Endometrial microvascular endothelial cells (primary cell): ENCODE results near the gene RPN2. TPM values are rescaled to one million over a fixed set of nuclear protein-coding genes. Genes with fewer than 3 reads are reported as not detected.

ENCODE experiments used
- in situ Hi-C: cut with HindIII; loops from 2 replicates; pipeline ENCODE4 v1.10.0; 2017; ENCODE audit warnings: low sequenced_read_pairs, low pct_unique_long_range_greater_than_20kb; ENCODE audit errors: inconsistent ontology term
- total RNA-seq: library from RNA; depleted of rRNA; stranded (reverse); fragments of >200 nt; gene quantifications from one replicate; pipeline ENCODE4 v1.2.3, GENCODE V29; 2015; ENCODE audit errors: inconsistent ontology term

The RPN2 gene
- total RNA-seq, 1 donor from 2014 or later, result 384 TPM

- in situ Hi-C loops, result loop anchor here (25.0 kb wide), 1 partner anchor 258 kb away; the partner anchor contains the start of gene NNAT
Measured at GRCh38 chr20:37254114-37254878, 75.2 kb downstream of the RPN2 start.

DNA sequence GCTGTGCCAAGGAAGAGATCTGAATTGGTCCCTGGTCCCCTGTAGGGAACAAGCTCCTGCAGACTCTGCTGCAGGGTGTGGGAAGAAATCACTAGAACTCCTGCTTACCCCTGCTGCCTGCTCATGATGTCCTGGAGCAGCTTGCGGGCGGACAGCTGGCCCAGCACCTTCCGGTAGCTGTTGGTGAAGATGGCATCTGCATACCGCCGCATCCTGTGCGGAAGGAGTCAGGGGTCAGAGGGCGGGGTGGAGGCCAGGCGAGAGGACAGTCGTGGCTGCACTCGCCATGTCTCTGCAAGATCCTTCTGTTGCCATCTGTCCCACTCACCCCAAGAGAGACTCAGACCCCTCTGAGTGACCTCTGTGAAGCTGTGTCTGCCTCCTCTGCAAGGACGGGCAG lies 77.2 kb downstream of the RPN2 start:
- in situ Hi-C loops, result loop anchor here (25.0 kb wide), 1 partner anchor 256 kb away; the partner anchor contains the start of gene NNAT

- in situ Hi-C loops, result loop anchor here (25.0 kb wide), 1 partner anchor 255 kb away; the partner anchor contains the start of gene NNAT
Measured at GRCh38 chr20:37257530-37257929, 78.4 kb downstream of the RPN2 start.

GRCh38 chr20:37257988-37258387 lies 78.9 kb downstream of the RPN2 start:
- in situ Hi-C loops, result loop anchor here (25.0 kb wide), 1 partner anchor 254 kb away; the partner anchor contains the start of gene NNAT

GRCh38 chr20:37259031-37259430 lies 79.9 kb downstream of the RPN2 start:
- in situ Hi-C loops, result loop anchor here (25.0 kb wide), 1 partner anchor 253 kb away; the partner anchor contains the start of gene NNAT

DNA sequence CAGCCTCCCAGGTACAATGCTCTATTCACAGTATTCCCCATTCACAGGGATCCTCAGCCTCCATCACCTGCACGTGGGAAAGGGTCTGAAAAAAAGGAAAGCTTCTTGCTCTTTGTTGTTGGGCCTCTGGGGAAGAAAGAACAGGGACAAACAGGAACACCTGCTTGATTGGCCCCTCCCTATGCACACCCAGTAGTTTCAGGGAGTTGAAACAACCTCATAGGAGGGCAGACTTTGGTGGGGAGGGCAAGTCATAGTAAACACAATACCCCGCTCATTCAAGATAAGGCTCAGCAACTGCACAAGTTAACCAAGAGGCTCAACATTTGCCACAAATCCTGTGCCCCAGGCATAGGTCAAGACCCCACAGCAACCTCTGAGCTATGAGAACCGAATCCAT lies 80.7 kb downstream of the RPN2 start:
- in situ Hi-C loops, result loop anchor here (25.0 kb wide), 1 partner anchor 252 kb away; the partner anchor contains the start of gene NNAT

GRCh38 chr20:37260923-37261322 lies 81.8 kb downstream of the RPN2 start:
- in situ Hi-C loops, result loop anchor here (25.0 kb wide), 1 partner anchor 251 kb away; the partner anchor contains the start of gene NNAT

- in situ Hi-C loops, result loop anchor here (25.0 kb wide), 1 partner anchor 251 kb away; the partner anchor contains the start of gene NNAT
Measured at GRCh38 chr20:37261714-37262113, 82.6 kb downstream of the RPN2 start, which contains the start of gene GHRH. Gene GHRH (minus strand): TSS chr20:37261814. CDS start chr20:37256889, 4,925 bp downstream.

DNA sequence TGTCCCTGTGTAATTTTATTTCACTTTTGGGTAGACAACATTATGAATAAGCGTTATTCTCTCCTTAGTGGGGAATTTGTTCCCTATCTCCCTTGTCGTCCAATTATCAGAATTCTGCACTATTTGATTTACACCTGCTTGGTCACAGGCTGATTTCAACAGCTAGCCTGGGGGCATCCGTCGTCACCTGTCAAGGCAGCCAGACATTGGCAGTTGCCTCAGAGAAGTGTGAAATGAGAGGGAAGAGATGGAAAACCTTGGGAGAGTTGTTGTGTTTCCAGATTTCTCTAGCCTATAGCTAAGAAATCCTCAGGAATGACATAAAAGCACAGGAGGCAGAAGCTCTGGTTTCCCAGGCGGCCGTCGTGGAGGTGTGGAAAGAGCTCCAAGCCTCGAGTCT lies 83.4 kb downstream of the RPN2 start:
- in situ Hi-C loops, result loop anchor here (25.0 kb wide), 1 partner anchor 250 kb away; the partner anchor contains the start of gene NNAT

DNA sequence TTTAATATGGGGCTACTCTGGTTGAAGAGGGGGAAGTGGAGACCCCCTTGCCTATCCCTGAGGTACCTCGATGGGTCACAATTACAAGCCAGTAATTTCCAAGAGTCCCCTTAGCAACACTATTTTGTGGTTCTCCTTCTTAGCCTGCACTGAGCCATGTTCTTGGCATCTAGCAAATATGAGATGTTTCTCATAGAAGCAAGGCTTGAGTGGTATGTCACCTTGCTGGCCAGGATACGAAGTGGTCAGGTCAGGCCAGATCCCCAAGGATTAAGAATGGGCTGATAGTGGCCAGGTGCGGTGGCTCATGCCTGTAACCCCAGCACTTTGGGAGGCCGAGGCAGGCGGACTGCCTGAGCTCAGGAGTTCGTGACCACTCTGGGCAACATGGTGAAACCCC lies 84.6 kb downstream of the RPN2 start:
- in situ Hi-C loops, result loop anchor here (25.0 kb wide), 1 partner anchor 249 kb away; the partner anchor contains the start of gene NNAT

- in situ Hi-C loops, result loop anchor here (25.0 kb wide), 1 partner anchor 247 kb away; the partner anchor contains the start of gene NNAT
Measured at GRCh38 chr20:37265152-37265551, 86.0 kb downstream of the RPN2 start.

GRCh38 chr20:37266940-37267666 lies 88.0 kb downstream of the RPN2 start:
- in situ Hi-C loops, result loop anchor here (25.0 kb wide), 1 partner anchor 245 kb away; the partner anchor contains the start of gene NNAT

GRCh38 chr20:37267667-37268313 lies 88.7 kb downstream of the RPN2 start:
- in situ Hi-C loops, result loop anchor here (25.0 kb wide), 1 partner anchor 245 kb away; the partner anchor contains the start of gene NNAT

- in situ Hi-C loops, result loop anchor here (25.0 kb wide), 1 partner anchor 242 kb away; the partner anchor contains the start of gene NNAT
Measured at GRCh38 chr20:37270576-37271420, 91.7 kb downstream of the RPN2 start.

GRCh38 chr20:37271421-37271768 lies 92.3 kb downstream of the RPN2 start:
- in situ Hi-C loops, result loop anchor here (25.0 kb wide), 1 partner anchor 241 kb away; the partner anchor contains the start of gene NNAT

- in situ Hi-C loops, result loop anchor here (25.0 kb wide), 1 partner anchor 238 kb away; the partner anchor contains the start of gene NNAT
Measured at GRCh38 chr20:37273988-37274387, 94.9 kb downstream of the RPN2 start.

DNA sequence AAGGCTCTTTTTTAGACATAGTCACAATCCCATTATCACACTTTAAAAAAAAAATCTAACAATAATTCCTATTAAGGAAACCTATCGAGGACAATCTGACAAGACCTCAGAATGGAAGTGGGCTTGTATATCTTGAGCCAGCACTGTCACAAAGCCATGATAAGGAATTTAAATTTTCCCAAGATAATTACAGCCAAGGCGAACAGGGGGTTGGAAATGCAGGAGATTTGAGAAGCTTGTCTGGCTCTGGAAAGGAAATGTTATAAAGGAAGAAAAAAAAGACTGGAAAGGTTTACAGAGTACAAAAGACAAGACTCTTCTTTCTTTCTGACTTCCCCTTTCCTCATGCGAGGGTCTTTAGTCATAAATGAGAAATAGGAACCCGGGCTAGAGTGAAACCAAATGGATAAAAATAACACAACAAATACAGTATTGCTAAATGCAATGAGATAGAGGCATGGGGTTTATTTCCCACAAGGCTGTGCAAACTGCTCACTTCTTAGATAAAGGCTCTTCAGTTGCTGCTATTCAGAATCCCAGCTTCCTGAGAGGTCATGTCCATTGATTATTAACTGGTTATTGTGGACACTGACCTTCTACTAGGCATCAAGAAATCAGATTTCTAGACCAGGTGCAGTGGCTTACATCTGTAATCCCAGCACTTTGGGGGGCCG lies 95.9 kb downstream of the RPN2 start:
- in situ Hi-C loops, result loop anchor here (25.0 kb wide), 1 partner anchor 237 kb away; the partner anchor contains the start of gene NNAT
